HG02938 (cell line): ENCODE data around the gene ATP13A3.
A peak's percentile ranks its signal among the peaks of the same experiment; 100 is the strongest.
"Not testable (repeated sequence)": the region's sequence is repeated elsewhere in the genome, so short reads cannot be mapped to it uniquely, and the experiment has no call there.

ENCODE experiments used
- ATAC-seq: cut with Tn5 transposase; IDR thresholded peaks from one replicate; pipeline ENCODE4 v1.9.1; 2021; ENCODE audit warnings: mild to moderate bottlenecking, moderate library complexity; ENCODE audit not compliant: unreplicated experiment

ATP13A3 gene

DNA sequence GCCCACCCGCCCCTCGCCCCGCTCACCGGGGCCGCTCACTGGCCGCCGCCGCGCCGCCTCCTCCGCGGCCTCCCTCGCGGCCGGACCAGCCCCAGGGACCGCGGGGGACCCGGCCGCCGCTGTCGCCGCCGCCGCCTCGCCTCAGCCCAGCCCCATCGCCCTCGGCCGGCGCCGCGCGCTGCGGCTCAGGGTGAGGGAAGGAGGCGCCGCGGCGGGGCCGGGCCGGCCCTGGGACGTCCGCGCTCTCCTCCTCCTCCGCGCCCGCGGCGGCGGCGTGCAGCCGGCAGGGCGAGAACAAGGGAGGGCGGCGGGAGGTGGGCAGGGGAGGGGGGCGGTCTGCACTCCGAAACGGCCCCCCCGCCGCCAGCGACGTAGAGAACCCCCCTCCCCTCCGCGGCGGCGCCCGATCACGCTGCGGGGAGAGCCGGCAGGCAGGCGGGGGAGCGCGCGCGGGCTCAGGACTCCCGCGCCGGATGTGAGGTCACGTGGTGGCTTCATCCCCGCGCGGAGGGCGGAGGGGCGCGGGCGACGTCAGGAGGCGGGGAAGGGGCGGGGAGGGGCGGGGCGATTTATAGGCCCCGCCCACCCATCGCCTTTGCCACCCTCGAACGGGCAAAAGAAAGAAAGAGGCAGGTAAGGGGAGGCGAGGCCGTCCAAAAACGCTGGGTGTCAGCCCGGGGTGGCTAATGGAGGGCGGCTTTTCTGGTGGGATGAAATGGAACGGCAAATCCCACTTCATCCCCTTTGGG lies at the start of gene ATP13A3:
Gene ATP13A3, minus strand, starts transcription at position 463 of the 749 bp plus-strand sequence. CDS start 24,812 bp downstream, outside the sequence.
- ATAC-seq = peak; percentile 55

DNA sequence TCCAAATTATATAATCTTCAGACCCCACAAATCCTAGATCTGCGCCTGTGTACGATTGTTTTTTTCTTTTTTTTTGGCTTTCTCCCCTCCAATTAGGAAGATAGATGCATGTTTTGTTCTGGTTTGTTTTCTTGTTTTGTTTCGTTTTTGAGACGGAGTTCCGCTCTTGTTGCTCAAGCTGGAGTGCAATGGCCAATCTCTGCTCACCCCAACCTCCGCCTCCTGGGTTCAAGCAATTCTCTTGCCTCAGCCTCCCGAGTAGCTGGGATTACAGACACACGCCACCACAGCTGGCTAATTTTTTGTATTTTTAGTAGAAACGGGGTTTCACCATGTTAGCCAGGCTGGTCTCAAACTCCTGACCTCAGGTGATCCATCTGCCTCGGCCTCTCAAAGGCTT lies 48.4 kb upstream of the ATP13A3 start:
- ATAC-seq = not testable (repeated sequence)

- no peak for ATAC-seq
These were observed 47.4 kb upstream of the ATP13A3 start for GRCh38 chr3:194534243-194534642.

GRCh38 chr3:194532591-194532990 lies 45.8 kb upstream of the ATP13A3 start:
- no peak for ATAC-seq

- no peak for ATAC-seq
These were observed 40.9 kb upstream of the ATP13A3 start for GRCh38 chr3:194527726-194528125.

GRCh38 chr3:194526164-194526563 lies 39.4 kb upstream of the ATP13A3 start:
- ATAC-seq = no peak

- no peak for ATAC-seq
These were observed 35.8 kb upstream of the ATP13A3 start for GRCh38 chr3:194522579-194523046.

DNA sequence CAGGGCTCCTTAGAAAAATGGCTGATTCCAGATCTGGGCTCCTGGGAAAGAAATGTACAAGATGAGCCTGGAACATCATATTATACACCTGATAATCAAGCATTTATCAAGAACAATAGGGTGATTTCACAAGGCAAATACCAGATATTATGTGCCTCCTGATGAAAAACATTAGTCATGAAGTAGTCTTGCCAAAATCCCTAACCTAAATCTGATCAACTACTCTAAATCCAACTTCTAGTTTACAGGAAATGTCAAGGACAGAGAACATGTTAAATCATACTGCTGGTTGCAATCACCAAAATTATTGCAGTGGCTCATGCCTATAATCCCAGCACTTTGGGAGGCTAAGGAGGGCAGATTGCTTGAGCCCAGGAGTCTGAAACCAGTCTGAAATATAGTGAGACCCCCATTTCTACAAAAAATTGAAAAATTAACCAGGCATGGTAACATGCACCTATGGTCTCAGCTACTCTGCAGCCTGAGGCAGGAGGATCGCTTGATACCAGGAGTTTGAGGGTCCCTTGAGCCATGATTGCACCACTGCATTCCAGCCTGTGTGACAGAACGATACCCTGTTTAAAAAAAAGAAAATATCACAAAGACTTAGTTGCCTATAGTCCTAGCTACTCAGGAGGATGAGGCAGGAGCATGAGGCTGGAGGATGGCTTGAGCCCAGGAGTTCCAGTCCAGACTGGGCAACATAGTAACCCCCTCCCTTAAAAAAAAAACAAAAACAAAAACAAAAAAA lies 34.9 kb upstream of the ATP13A3 start:
- ATAC-seq = no peak

DNA sequence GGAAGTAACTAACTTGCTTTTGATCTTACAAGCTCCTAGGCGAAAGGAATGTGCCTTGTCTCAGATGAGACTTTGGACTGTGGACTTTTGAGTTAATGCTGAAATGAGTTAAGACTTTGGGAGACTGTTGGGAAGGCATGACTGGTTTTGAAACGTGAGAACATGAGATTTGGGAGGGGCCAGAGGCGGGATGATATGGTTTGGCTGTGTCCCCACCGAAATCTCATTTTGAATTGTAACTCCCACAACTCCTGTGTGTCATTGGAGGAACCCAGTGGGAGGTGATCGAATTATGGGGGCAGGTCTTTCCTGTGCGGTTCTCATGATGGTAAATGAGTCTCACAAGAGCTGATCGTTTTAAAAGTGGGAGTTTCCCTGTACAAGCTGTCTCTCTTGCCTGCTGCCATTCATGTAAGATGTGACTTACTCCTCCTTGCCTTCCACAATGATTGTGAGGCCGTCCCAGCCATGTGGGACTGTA lies 33.9 kb upstream of the ATP13A3 start:
- not testable (repeated sequence) for ATAC-seq

- ATAC-seq = not testable (repeated sequence)
These were observed 33.4 kb upstream of the ATP13A3 start for GRCh38 chr3:194520201-194520600.

DNA sequence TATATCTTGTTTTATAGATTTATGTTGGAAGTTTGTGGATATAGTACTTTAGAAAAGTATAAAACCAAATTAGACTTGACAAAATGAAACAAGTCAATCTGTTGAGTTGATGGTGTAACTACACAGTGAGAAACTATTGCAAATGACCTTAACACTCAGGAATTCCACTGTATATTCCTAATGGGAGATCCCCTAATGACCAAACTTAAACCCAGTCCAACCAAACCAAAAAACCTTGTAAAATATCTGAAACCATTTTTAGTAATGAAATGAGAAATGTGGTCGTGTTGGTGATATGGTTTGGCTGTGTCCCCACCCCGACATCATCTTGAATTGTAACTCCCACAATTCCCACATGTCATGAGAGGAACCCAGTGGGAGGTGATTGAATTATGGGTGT lies 31.9 kb upstream of the ATP13A3 start:
- ATAC-seq = no peak

DNA sequence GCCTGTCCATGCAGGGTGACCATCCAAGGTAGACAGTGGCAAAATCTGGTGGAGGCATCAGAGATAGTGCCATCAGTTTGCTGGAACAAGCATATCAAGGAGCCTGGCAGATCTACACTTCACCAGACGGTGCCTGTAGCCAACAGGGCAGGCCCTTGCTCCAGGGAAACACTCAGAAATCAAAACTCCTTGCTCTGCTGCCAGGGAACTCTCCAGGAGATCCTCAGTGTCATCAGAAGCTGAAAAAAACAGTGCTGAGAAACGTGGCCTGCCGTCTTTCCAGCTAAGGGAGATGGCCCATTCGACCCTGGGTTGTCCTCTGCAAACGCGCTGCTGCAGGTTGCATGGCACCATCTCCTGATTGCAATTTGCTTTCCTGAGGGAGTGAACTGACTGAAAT lies 30.5 kb upstream of the ATP13A3 start:
- no peak for ATAC-seq

DNA sequence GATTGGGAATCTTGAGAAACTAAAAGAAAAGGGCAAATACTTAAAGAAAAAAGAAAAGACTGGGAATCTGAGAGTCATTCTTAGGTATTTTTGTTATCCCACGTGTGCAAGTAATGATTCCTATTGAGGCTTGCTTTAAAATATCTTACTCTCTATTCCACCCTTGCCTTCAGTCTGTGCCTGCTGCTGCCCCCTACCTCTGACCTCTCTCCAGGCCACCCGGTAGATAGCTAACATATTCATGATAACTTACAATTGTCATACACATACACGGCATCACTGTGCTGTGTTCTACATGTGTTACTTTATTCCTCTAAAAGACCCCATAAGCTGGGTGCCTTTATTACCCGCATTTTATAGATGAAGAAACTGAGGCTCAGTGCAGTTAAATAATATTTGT lies 27.8 kb upstream of the ATP13A3 start:
- ATAC-seq = no peak

- ATAC-seq = no peak
These were observed 26.2 kb upstream of the ATP13A3 start for GRCh38 chr3:194512895-194513601.

DNA sequence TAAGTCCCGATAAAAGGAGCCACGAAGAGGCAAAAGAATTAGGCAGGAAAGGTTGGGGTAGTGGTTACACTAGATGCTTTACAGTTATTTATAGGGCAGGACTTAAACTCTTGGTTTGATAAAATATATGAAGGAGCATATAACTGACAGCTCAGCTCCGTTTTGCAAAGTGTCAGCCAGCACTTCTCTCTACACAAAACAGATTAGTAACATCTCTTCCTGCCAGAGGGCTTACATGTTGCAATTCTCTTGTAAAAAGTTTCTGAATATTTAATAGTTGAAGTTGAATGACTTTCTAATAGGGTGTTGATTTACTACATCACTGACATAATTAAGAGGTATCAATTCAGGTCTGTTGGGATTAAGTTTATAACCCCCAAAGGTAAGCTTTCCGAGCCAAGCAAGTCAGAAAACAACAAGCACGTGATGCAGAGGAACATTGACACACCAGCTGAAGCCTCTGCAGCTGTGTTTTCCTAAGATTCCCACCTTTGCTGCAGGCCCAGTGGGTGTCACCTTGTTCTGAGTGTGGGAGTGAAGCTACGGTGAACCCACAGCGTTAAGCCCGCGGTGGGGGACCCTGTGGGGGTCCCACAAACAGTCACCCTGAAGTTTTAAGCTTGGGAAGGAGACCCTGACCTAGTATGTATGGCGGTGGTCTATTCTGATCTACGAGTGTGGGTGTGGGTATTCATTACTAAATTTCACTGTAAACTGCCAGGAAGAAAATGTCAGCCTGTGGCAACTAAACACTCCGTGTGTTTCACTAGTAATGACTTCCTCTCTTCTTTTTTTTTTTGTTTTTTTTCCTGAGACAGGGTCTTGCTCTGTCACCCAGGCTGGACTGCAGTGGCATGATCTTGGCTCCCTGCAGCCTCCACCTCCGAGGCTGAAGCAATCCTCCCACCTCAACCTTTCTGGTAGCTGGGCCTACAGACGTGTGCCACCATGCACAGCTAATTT lies 22.0 kb upstream of the ATP13A3 start:
- no peak for ATAC-seq

DNA sequence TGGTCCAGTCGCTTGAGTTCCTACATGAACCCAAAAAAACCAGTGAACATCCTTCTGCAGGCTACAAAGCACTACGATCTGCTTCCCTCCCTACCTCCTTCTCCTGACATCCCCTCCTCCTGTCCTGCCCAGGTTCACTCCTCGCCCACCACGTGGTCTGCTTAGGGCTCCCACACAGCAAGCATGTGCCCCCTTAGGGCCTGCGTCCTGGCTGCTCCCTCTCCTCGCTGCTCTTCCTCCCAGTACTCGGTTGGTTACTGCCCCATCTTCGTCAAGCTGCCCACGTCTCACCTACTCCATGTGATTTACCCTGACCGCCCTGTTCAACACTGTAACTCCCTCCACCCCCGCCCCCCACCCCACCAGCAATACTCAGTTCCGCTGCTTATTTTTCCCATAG lies 20.8 kb upstream of the ATP13A3 start:
- no peak for ATAC-seq

GRCh38 chr3:194505791-194506415 lies 19.1 kb upstream of the ATP13A3 start:
- ATAC-seq = no peak

- ATAC-seq = no peak
These were observed 18.1 kb upstream of the ATP13A3 start for GRCh38 chr3:194504861-194505260.

DNA sequence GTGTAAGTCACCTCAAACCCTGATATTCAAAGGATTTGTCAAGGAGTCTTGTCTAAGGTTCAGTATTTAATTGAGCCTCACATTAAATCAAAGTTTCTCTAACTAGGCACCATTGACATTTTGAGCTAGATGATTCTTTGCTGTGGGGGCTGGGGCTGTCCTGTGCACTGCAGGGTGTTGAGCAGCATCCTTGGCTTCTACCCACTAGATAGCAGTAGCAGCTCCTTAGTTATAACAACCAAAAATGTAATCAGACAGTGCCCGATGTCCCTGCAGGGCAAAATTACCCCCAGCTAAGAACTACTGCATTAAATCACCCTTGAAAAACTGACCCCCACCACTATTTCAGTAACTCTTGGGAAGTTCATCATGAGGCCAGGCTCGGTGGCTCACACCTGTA lies 17.3 kb upstream of the ATP13A3 start:
- ATAC-seq = no peak

DNA sequence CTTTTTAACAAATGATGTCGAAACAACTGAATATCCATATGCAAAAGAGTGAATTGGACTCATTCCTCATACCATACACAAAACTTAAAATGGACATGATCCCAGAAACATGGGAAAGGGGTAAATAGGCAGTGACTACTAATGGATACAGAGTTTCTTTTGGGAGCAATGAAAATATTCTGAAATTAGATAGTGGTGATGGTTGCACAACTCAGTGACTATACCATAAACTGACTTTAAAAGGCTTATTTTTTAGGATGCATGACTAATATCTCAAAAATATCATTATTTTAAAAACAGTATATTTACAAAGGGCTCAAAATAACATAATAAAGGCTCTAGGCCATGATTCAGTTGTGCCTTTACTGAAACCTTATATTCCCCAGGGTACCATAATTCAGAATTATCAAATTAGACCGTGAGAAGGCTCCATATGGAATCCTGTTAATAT lies 16.3 kb upstream of the ATP13A3 start:
- ATAC-seq = no peak
